GM19455 (cell line): ENCODE data around the gene PRKN.

Experiments used
- ATAC-seq: cut with Tn5 transposase; IDR thresholded peaks from one replicate; pipeline ENCODE4 v1.9.1; 2021; ENCODE audit not compliant: unreplicated experiment

PRKN gene

GRCh38 chr6:161413355-161413771, 1314.2 kb downstream of the PRKN start:
- ATAC-seq, result no peak

GRCh38 chr6:161412795-161413194, 1314.8 kb downstream of the PRKN start:
- no peak for ATAC-seq

GRCh38 chr6:161411265-161411944, 1316.2 kb downstream of the PRKN start:
- no peak for ATAC-seq

GRCh38 chr6:161410736-161411135, 1316.8 kb downstream of the PRKN start:
- no peak for ATAC-seq

- no peak for ATAC-seq
These were observed 1317.5 kb downstream of the PRKN start for GRCh38 chr6:161410076-161410475.

GRCh38 chr6:161409353-161409752, 1318.2 kb downstream of the PRKN start:
- ATAC-seq, result no peak

- ATAC-seq, result no peak
These were observed 1319.5 kb downstream of the PRKN start for GRCh38 chr6:161408041-161408440.

- no peak for ATAC-seq
These were observed 1320.0 kb downstream of the PRKN start for GRCh38 chr6:161407581-161407980.

GRCh38 chr6:161407115-161407514, 1320.5 kb downstream of the PRKN start:
- no peak for ATAC-seq

GRCh38 chr6:161406646-161407045, 1320.9 kb downstream of the PRKN start:
- no peak for ATAC-seq

GRCh38 chr6:161405418-161405817, 1322.1 kb downstream of the PRKN start:
- no peak for ATAC-seq

GRCh38 chr6:161403717-161404116, 1323.8 kb downstream of the PRKN start:
- no peak for ATAC-seq

GRCh38 chr6:161401587-161402309, 1325.8 kb downstream of the PRKN start:
- no peak for ATAC-seq

GRCh38 chr6:161400671-161401070, 1326.9 kb downstream of the PRKN start:
- no peak for ATAC-seq

GRCh38 chr6:161396539-161396938, 1331.0 kb downstream of the PRKN start:
- no peak for ATAC-seq

GRCh38 chr6:161395716-161396231, 1331.8 kb downstream of the PRKN start:
- no peak for ATAC-seq

GRCh38 chr6:161394437-161394836, 1333.1 kb downstream of the PRKN start:
- no peak for ATAC-seq

- peak; percentile 99 for ATAC-seq
These were observed 1333.7 kb downstream of the PRKN start for GRCh38 chr6:161393839-161394364.

- no peak for ATAC-seq
These were observed 1334.3 kb downstream of the PRKN start for GRCh38 chr6:161393292-161393691.

GRCh38 chr6:161389756-161390155, 1337.8 kb downstream of the PRKN start:
- ATAC-seq, result no peak

GRCh38 chr6:161383951-161384350, 1343.6 kb downstream of the PRKN start:
- ATAC-seq, result no peak
